Stimulated activated naive CD8-positive, alpha-beta T cell treated with anti-CD3 and anti-CD28 coated beads, Interleukin-15, amount 100 ng/mL, for 72 hours (primary cell): Measurements from ENCODE around the gene ARHGEF7.

Source experiments
- ATAC-seq: fragments of 150-1000 bp; cut with Tn5 transposase; 2 replicates; pipeline ENCODE4 v1.10.0; 2021; ENCODE audit warnings: mild to moderate bottlenecking, moderate library complexity
- DNase-seq, 2 donors: peaks; one replicate each; pipeline ENCODE4 v3.0.0; 2021 to 2022
- H3K27ac Mint-ChIP-seq, 2 donors: one replicate each; pipeline ENCODE4 v1.8.0; 2022; ENCODE audit warnings: mild to moderate bottlenecking in 2 of 2, mixed read lengths in 2 of 2, moderate library complexity in 2 of 2
- H3K27me3 Mint-ChIP-seq: one replicate; pipeline ENCODE4 v1.8.0; 2022; ENCODE audit warnings: mixed read lengths
- H3K4me1 Mint-ChIP-seq: one replicate; pipeline ENCODE4 v1.8.0; 2022; ENCODE audit warnings: mild to moderate bottlenecking, mixed read lengths
- H3K4me3 Mint-ChIP-seq, 2 donors: one replicate each; pipeline ENCODE4 v1.8.0; 2022; ENCODE audit warnings: mild to moderate bottlenecking in 2 of 2, mixed read lengths in 2 of 2, moderate library complexity in 1 of 2
- H3K9me3 Mint-ChIP-seq, 2 donors: one replicate each; pipeline ENCODE4 v1.8.0; 2022; ENCODE audit warnings: mixed read lengths in 2 of 2

The ARHGEF7 gene

GRCh38 chr13:111225810-111226546 lies 110.9 kb downstream of the ARHGEF7 start:
- no peak overlapping the region for H3K4me3 Mint-ChIP-seq
- H3K27ac Mint-ChIP-seq, result no peak overlapping the region
- peaks cover 43% of the 10 kb centered on the region for H3K4me1 Mint-ChIP-seq
- DNase-seq (no peak), ATAC-seq (peak; percentile 50)
- H3K9me3 Mint-ChIP-seq, result no peaks in the 10 kb centered on the region
- H3K27me3 Mint-ChIP-seq, result no peaks in the 10 kb centered on the region

GRCh38 chr13:111227405-111227804 lies 112.3 kb downstream of the ARHGEF7 start:
- no peaks in the 10 kb centered on the region for H3K27me3 Mint-ChIP-seq
- H3K9me3 Mint-ChIP-seq, result no peaks in the 10 kb centered on the region
- peaks cover 50% of the 10 kb centered on the region for H3K4me1 Mint-ChIP-seq
- peak overlapping the region in 1 of 2 donors; percentile 39 for H3K27ac Mint-ChIP-seq
- H3K4me3 Mint-ChIP-seq, result no peak overlapping the region
- no peak for ATAC-seq
- DNase-seq, result no peak

- no peaks in the 10 kb centered on the region for H3K9me3 Mint-ChIP-seq
- H3K4me3 Mint-ChIP-seq, result no peak overlapping the region
- H3K4me1 Mint-ChIP-seq, result peaks cover 45% of the 10 kb centered on the region
- DNase-seq (no peak), ATAC-seq (no peak)
- peak overlapping the region in 1 of 2 donors; percentile 64 for H3K27ac Mint-ChIP-seq
- no peaks in the 10 kb centered on the region for H3K27me3 Mint-ChIP-seq
These were observed 113.4 kb downstream of the ARHGEF7 start for GRCh38 chr13:111228262-111229144.

GRCh38 chr13:111230385-111230930 lies 115.3 kb downstream of the ARHGEF7 start:
- H3K4me3 Mint-ChIP-seq, result no peak overlapping the region
- H3K4me1 Mint-ChIP-seq, result peaks cover 34% of the 10 kb centered on the region
- no peak for DNase-seq
- no peaks in the 10 kb centered on the region for H3K27me3 Mint-ChIP-seq
- H3K27ac Mint-ChIP-seq, result no peak overlapping the region
- no peaks in the 10 kb centered on the region for H3K9me3 Mint-ChIP-seq
- ATAC-seq, result no peak

- H3K27me3 Mint-ChIP-seq, result no peaks in the 10 kb centered on the region
- no peak for ATAC-seq
- H3K4me3 Mint-ChIP-seq, result no peak overlapping the region
- no peak overlapping the region for H3K27ac Mint-ChIP-seq
- DNase-seq, result no peak
- H3K9me3 Mint-ChIP-seq, result no peaks in the 10 kb centered on the region
- peaks cover 19% of the 10 kb centered on the region for H3K4me1 Mint-ChIP-seq
These were observed 117.1 kb downstream of the ARHGEF7 start for GRCh38 chr13:111232191-111232590.

- Mint-ChIP-seq H3K9me3 (no peaks in the 10 kb centered on the region), H3K27ac (no peak overlapping the region), H3K4me1 (peaks cover 12% of the 10 kb centered on the region), H3K4me3 (no peak overlapping the region), H3K27me3 (no peaks in the 10 kb centered on the region)
- ATAC-seq (no peak), DNase-seq (no peak)
These were observed 118.0 kb downstream of the ARHGEF7 start for GRCh38 chr13:111233080-111233479.

- DNase-seq, result no peak
- no peaks in the 10 kb centered on the region for H3K4me1 Mint-ChIP-seq
These were observed 124.9 kb downstream of the ARHGEF7 start for GRCh38 chr13:111239764-111240670.

GRCh38 chr13:111241006-111241755 lies 126.1 kb downstream of the ARHGEF7 start:
- DNase-seq (no peak), ATAC-seq (no peak)
- Mint-ChIP-seq H3K9me3 (no peaks in the 10 kb centered on the region), H3K27ac (no peak overlapping the region), H3K4me1 (no peaks in the 10 kb centered on the region), H3K27me3 (no peaks in the 10 kb centered on the region), H3K4me3 (no peak overlapping the region)

More at GRCh38 chr13:111239764-111240670, 124.9 kb downstream of the ARHGEF7 start:
- no peaks in the 10 kb centered on the region for H3K9me3 Mint-ChIP-seq
- H3K27ac Mint-ChIP-seq, result no peak overlapping the region
- no peak for ATAC-seq
- no peak overlapping the region for H3K4me3 Mint-ChIP-seq
- H3K27me3 Mint-ChIP-seq, result no peaks in the 10 kb centered on the region

GRCh38 chr13:111241862-111242261 lies 126.8 kb downstream of the ARHGEF7 start:
- H3K9me3 Mint-ChIP-seq, result no peaks in the 10 kb centered on the region
- ATAC-seq, result no peak

GRCh38 chr13:111242585-111242984 lies 127.5 kb downstream of the ARHGEF7 start:
- Mint-ChIP-seq H3K27me3 (no peaks in the 10 kb centered on the region), H3K4me3 (no peak overlapping the region), H3K9me3 (no peaks in the 10 kb centered on the region), H3K4me1 (no peaks in the 10 kb centered on the region), H3K27ac (no peak overlapping the region)
- DNase-seq (no peak), ATAC-seq (no peak)

More at GRCh38 chr13:111241862-111242261, 126.8 kb downstream of the ARHGEF7 start:
- peak overlapping the region in 1 of 2 donors; percentile 49 for H3K27ac Mint-ChIP-seq
- H3K4me3 Mint-ChIP-seq, result no peak overlapping the region
- H3K4me1 Mint-ChIP-seq, result no peaks in the 10 kb centered on the region
- no peak for DNase-seq
- H3K27me3 Mint-ChIP-seq, result no peaks in the 10 kb centered on the region

GRCh38 chr13:111243981-111244380 lies 128.9 kb downstream of the ARHGEF7 start:
- H3K4me3 Mint-ChIP-seq, result no peak overlapping the region
- DNase-seq (no peak), ATAC-seq (no peak)
- H3K27me3 Mint-ChIP-seq, result no peaks in the 10 kb centered on the region
- no peaks in the 10 kb centered on the region for H3K4me1 Mint-ChIP-seq
- H3K9me3 Mint-ChIP-seq, result no peaks in the 10 kb centered on the region
- no peak overlapping the region for H3K27ac Mint-ChIP-seq

- Mint-ChIP-seq H3K4me1 (no peaks in the 10 kb centered on the region), H3K27me3 (no peaks in the 10 kb centered on the region), H3K27ac (no peak overlapping the region), H3K9me3 (no peaks in the 10 kb centered on the region), H3K4me3 (no peak overlapping the region)
- ATAC-seq (peak; percentile 60), DNase-seq (no peak)
These were observed 130.7 kb downstream of the ARHGEF7 start for GRCh38 chr13:111245576-111246384.

- H3K9me3 Mint-ChIP-seq, result no peaks in the 10 kb centered on the region
- no peak overlapping the region for H3K27ac Mint-ChIP-seq
- no peak for DNase-seq
- no peak overlapping the region for H3K4me3 Mint-ChIP-seq
- ATAC-seq, result no peak
- no peaks in the 10 kb centered on the region for H3K4me1 Mint-ChIP-seq
- H3K27me3 Mint-ChIP-seq, result no peaks in the 10 kb centered on the region
These were observed 132.4 kb downstream of the ARHGEF7 start for GRCh38 chr13:111247552-111247951.

- Mint-ChIP-seq H3K4me1 (no peaks in the 10 kb centered on the region), H3K27me3 (no peaks in the 10 kb centered on the region), H3K27ac (no peak overlapping the region), H3K9me3 (peaks cover 0 to 5% of the 10 kb centered on the region in 2 donors), H3K4me3 (no peak overlapping the region)
- DNase-seq (no peak), ATAC-seq (no peak)
These were observed 133.7 kb downstream of the ARHGEF7 start for GRCh38 chr13:111248822-111249221.
